ENCODE measurements around the gene SP140. TPM values are rescaled to one million over a fixed set of nuclear protein-coding genes. Genes with fewer than 3 reads are reported as not detected.

The SP140 gene
- total and polyA plus RNA-seq, 2 experiments from 2014 or later = 0.24 to 0.70 TPM

DNA sequence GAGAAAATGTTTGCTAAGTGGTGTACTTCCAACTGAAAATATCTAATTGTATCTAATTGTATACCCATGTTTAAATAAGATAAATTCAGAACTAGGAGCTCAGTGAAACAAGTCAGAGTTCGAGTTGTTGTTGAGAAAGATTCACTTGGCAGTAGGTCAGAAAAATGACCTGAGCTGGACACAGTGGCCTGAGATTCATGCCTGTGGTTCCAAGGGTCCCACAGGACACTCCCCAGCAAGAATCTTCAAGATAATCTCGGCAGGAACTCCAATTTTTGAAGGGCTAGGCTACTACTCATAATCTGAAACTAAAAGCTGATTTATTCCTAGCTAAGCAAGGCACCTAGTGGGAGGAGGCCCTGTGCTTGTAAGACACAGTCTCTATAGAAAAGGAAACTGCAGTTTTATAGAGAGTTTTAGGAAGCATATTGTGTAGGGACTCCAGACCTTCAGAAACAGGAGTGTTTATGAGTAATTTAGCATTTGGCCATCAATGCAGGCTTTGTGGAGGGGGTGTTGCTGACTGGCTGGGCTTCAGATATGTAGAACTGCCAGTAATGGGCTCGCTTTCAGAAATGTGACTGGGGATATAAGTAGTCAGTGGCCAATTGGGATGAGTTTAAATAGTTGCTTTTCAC is 43.2 kb downstream of the SP140 start (continued):
- no peak for TF ChIP-seq ZNF331 (CRISPR knock-in tag; IDR thresholded peaks at IDR 0.05; ENCODE audit: low read depth)
- TF ChIP-seq, protein P1, sequence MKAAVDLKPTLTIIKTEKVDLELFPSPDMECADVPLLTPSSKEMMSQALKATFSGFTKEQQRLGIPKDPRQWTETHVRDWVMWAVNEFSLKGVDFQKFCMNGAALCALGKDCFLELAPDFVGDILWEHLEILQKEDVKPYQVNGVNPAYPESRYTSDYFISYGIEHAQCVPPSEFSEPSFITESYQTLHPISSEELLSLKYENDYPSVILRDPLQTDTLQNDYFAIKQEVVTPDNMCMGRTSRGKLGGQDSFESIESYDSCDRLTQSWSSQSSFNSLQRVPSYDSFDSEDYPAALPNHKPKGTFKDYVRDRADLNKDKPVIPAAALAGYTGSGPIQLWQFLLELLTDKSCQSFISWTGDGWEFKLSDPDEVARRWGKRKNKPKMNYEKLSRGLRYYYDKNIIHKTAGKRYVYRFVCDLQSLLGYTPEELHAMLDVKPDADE (IDR thresholded peaks at IDR 0.05) = no peak
- TF ChIP-seq, protein P2, sequence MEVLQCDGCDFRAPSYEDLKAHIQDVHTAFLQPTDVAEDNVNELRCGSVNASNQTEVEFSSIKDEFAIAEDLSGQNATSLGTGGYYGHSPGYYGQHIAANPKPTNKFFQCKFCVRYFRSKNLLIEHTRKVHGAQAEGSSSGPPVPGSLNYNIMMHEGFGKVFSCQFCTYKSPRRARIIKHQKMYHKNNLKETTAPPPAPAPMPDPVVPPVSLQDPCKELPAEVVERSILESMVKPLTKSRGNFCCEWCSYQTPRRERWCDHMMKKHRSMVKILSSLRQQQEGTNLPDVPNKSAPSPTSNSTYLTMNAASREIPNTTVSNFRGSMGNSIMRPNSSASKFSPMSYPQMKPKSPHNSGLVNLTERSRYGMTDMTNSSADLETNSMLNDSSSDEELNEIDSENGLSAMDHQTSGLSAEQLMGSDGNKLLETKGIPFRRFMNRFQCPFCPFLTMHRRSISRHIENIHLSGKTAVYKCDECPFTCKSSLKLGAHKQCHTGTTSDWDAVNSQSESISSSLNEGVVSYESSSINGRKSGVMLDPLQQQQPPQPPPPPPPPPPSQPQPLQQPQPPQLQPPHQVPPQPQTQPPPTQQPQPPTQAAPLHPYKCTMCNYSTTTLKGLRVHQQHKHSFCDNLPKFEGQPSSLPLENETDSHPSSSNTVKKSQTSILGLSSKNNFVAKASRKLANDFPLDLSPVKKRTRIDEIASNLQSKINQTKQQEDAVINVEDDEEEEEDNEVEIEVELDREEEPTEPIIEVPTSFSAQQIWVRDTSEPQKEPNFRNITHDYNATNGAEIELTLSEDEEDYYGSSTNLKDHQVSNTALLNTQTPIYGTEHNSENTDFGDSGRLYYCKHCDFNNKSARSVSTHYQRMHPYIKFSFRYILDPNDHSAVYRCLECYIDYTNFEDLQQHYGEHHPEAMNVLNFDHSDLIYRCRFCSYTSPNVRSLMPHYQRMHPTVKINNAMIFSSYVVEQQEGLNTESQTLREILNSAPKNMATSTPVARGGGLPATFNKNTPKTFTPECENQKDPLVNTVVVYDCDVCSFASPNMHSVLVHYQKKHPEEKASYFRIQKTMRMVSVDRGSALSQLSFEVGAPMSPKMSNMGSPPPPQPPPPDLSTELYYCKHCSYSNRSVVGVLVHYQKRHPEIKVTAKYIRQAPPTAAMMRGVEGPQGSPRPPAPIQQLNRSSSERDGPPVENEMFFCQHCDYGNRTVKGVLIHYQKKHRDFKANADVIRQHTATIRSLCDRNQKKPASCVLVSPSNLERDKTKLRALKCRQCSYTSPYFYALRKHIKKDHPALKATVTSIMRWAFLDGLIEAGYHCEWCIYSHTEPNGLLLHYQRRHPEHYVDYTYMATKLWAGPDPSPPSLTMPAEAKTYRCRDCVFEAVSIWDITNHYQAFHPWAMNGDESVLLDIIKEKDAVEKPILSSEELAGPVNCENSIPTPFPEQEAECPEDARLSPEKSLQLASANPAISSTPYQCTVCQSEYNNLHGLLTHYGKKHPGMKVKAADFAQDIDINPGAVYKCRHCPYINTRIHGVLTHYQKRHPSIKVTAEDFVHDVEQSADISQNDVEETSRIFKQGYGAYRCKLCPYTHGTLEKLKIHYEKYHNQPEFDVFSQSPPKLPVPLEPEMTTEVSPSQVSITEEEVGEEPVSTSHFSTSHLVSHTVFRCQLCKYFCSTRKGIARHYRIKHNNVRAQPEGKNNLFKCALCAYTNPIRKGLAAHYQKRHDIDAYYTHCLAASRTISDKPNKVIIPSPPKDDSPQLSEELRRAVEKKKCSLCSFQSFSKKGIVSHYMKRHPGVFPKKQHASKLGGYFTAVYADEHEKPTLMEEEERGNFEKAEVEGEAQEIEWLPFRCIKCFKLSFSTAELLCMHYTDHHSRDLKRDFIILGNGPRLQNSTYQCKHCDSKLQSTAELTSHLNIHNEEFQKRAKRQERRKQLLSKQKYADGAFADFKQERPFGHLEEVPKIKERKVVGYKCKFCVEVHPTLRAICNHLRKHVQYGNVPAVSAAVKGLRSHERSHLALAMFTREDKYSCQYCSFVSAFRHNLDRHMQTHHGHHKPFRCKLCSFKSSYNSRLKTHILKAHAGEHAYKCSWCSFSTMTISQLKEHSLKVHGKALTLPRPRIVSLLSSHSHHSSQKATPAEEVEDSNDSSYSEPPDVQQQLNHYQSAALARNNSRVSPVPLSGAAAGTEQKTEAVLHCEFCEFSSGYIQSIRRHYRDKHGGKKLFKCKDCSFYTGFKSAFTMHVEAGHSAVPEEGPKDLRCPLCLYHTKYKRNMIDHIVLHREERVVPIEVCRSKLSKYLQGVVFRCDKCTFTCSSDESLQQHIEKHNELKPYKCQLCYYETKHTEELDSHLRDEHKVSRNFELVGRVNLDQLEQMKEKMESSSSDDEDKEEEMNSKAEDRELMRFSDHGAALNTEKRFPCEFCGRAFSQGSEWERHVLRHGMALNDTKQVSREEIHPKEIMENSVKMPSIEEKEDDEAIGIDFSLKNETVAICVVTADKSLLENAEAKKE (CRISPR knock-in tag; IDR thresholded peaks at IDR 0.05) = no peak

DNA sequence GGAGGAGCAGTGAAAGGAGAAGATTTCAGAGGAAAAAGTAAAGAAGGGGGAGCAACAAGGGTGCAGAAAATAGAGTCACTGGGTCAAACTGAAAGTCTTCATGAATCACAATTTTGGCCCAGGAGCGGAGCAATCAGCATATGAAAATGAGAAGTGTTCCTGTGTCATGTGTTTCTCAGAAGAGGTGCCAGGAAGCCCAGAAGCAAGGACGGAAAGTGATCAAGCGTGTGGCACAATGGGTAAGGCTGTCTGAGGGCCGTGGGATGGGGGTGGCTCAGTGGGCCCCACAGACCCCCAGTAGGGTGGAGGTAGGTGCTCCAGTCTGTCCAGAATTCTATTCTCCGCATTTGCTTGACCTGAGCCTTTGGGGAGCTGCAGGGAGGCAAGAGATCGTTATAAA is 44.2 kb downstream of the SP140 start:
- Histone ChIP-seq H2AFZ (no peak overlapping the region), H3K4me1 (ENCODE audit: insufficient read depth) (no peaks in the 10 kb centered on the region), H3K36me3 (ENCODE audit: insufficient read depth) (no peaks in the 10 kb centered on the region), H3K9me2 (ENCODE audit: insufficient read depth) (peaks cover 7% of the 10 kb centered on the region; the same call in 1 of the 2 replicates), H3K4me2 (no peak overlapping the region), H3K79me2 (replicated peaks; ENCODE audit: insufficient read depth) (no peaks in the 10 kb centered on the region), H3K27me3 (ENCODE audit: insufficient read depth) (no peaks in the 10 kb centered on the region), H3K27ac (ENCODE audit: low read depth) (no peak overlapping the region), H4K20me1 (replicated peaks; ENCODE audit: insufficient read depth) (no peaks in the 10 kb centered on the region), H3K4me3 (no peak overlapping the region), H3F3A (replicated peaks; ENCODE audit: low read depth) (no peaks in the 10 kb centered on the region)
- Mint-ChIP-seq H3K36me3 (ENCODE audit: low read depth) (no peaks in the 10 kb centered on the region), H3K4me1 (peaks cover 3% of the 10 kb centered on the region; the same call in 2 of the 3 replicates), H3K4me3 (no peak overlapping the region), H3K27me3 (ENCODE audit: insufficient read depth, low read depth, poor library complexity) (no peaks in the 10 kb centered on the region), H3K9me3 (peaks cover 7% of the 10 kb centered on the region; the same call in 1 of the 3 replicates), H3K27ac (no peak overlapping the region)
- DNase-seq (ENCODE audit: low spot score) (no peak), ATAC-seq (no peak)
- TF ChIP-seq STAT1 (IDR thresholded peaks at IDR 0.05; ENCODE audit: unreplicated experiment) (no peak), ZNF331 (CRISPR knock-in tag; IDR thresholded peaks at IDR 0.05; ENCODE audit: low read depth) (no peak), NANOG (IDR thresholded peaks at IDR 0.05; ENCODE audit: borderline replicate concordance) (no peak)
- TF ChIP-seq, protein P3, sequence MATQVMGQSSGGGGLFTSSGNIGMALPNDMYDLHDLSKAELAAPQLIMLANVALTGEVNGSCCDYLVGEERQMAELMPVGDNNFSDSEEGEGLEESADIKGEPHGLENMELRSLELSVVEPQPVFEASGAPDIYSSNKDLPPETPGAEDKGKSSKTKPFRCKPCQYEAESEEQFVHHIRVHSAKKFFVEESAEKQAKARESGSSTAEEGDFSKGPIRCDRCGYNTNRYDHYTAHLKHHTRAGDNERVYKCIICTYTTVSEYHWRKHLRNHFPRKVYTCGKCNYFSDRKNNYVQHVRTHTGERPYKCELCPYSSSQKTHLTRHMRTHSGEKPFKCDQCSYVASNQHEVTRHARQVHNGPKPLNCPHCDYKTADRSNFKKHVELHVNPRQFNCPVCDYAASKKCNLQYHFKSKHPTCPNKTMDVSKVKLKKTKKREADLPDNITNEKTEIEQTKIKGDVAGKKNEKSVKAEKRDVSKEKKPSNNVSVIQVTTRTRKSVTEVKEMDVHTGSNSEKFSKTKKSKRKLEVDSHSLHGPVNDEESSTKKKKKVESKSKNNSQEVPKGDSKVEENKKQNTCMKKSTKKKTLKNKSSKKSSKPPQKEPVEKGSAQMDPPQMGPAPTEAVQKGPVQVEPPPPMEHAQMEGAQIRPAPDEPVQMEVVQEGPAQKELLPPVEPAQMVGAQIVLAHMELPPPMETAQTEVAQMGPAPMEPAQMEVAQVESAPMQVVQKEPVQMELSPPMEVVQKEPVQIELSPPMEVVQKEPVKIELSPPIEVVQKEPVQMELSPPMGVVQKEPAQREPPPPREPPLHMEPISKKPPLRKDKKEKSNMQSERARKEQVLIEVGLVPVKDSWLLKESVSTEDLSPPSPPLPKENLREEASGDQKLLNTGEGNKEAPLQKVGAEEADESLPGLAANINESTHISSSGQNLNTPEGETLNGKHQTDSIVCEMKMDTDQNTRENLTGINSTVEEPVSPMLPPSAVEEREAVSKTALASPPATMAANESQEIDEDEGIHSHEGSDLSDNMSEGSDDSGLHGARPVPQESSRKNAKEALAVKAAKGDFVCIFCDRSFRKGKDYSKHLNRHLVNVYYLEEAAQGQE (IDR thresholded peaks at IDR 0.05; ENCODE audit: unreplicated experiment) = no peak
- TF ChIP-seq, protein P1 (IDR thresholded peaks at IDR 0.05) = no peak

Data from GM23338 (cell line).